Inferior parietal cortex (tissue), 1 donor: ENCODE data around the gene VWA5B1.
"Not testable (repeated sequence)": the region's sequence is repeated elsewhere in the genome, so short reads cannot be mapped to it uniquely, and the experiment has no call there.

ENCODE experiments used
- DNase-seq: peaks from one replicate; pipeline ENCODE4 v3.0.0-alpha.2; 2016; ENCODE audit errors: extremely low spot score

Gene VWA5B1, protein sequence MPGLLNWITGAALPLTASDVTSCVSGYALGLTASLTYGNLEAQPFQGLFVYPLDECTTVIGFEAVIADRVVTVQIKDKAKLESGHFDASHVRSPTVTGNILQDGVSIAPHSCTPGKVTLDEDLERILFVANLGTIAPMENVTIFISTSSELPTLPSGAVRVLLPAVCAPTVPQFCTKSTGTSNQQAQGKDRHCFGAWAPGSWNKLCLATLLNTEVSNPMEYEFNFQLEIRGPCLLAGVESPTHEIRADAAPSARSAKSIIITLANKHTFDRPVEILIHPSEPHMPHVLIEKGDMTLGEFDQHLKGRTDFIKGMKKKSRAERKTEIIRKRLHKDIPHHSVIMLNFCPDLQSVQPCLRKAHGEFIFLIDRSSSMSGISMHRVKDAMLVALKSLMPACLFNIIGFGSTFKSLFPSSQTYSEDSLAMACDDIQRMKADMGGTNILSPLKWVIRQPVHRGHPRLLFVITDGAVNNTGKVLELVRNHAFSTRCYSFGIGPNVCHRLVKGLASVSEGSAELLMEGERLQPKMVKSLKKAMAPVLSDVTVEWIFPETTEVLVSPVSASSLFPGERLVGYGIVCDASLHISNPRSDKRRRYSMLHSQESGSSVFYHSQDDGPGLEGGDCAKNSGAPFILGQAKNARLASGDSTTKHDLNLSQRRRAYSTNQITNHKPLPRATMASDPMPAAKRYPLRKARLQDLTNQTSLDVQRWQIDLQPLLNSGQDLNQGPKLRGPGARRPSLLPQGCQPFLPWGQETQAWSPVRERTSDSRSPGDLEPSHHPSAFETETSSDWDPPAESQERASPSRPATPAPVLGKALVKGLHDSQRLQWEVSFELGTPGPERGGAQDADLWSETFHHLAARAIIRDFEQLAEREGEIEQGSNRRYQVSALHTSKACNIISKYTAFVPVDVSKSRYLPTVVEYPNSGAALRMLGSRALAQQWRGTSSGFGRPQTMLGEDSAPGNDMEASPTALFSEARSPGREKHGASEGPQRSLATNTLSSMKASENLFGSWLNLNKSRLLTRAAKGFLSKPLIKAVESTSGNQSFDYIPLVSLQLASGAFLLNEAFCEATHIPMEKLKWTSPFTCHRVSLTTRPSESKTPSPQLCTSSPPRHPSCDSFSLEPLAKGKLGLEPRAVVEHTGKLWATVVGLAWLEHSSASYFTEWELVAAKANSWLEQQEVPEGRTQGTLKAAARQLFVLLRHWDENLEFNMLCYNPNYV

DNA sequence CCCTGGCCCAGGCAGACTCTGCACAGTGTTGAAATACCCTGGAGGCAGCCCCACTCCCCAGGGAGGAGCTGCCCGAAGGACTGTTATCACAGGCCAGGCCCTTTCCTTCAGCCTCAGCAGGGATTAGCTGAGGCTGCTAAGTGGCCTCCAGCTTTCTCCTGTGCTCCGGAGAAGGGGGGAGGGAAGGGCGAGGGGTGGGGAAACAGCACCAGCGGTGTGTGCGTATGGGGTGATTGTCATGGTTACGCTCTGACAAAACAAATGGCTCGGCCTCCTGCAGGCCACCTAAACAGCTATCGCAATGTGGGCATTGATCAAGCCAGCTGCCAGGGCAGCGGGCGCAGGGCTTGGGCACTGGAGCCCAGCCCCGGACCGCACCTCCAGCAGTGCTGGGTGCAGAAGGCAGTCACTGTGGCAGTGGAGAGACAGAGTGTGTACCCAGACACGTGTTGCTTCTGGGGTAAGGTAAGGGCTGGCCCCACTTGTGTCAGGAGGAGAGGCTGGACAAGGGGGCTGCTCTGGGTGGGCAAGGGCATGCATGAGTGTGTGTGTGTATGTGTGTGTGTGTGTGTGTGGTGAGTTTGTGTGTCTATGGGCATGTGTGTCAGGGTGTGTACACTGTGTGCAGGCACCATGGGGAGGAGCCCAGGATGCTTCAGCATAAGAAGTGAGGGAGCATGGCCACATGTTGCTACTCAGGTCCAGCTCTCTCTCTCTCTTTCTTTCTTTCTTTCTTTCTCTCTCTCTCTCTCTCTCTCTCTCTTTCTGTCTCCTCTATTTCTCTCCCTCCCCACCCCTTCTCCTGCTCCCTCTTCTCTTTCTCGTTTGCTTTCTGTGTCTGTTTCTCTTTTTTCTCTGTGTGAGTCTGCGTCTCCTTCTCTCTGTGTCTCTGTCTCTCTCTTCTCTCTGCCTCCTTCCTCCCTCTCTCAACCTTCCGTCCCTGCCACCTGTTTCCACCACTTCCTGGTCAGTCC lies at the start of gene VWA5B1:
VWA5B1 (plus strand) TSS at position 252 of the 974 bp plus-strand sequence. CDS start 19,727 bp downstream, outside the sequence.
- DNase-seq, result no peak

DNA sequence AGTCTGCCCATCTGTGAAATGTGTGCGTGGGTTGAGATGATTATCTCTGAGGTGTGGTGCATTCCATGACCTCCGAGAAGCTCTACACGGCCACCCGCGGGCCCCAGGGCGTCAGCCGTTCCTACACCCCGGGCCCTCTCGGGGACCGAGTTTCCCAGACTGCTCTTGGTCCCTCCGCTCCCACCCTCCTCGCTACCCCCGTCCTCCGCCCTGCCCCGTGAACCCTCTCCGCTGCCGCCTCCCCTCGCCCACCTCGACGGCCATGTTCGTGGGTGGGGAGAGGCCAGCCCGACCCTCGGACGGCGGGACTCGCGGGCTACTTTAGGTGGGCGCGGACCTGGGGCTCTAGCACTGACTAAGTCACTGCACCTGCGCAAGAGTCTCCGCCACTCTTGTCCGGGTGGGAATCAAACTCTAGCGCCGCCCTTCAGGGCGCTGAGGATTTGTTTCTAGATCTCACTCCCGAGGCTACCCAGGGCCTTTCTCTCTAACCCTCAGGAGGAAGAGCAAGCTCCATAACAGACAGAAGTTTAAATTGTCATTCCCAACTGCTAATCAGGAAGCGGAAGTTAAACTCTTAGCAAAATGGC lies 47.7 kb upstream of the VWA5B1 start:
- no peak for DNase-seq

DNA sequence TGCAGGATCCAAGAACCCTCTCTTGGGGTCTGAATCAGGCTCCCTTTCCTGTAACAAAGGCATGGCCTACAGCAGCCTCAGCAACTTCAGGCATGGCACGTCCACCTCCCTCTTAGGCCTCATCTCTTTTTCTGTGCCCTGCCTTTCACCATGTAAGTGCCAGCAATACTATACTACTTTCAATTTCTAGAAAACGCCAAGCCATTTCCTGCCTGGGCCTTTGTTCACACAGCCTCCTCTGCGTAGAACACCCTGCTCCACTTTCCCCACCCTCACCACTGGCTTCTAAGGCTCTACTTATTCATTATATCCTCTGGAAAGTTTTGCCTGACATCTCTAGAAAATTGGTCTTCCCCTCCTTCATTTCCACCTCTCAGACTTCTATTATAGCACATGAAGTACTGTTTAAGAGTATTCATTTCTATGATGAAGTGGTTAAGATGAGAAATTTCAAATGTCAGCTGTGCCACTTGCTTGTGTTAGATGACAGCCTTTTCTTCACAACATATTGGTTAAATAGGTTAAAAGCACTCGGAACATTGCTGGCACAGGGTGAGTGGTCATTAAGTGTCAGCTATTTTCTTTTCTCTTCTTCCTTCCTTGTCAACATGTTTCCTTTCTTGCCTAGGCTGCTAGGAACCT lies 41.6 kb upstream of the VWA5B1 start:
- no peak for DNase-seq

DNA sequence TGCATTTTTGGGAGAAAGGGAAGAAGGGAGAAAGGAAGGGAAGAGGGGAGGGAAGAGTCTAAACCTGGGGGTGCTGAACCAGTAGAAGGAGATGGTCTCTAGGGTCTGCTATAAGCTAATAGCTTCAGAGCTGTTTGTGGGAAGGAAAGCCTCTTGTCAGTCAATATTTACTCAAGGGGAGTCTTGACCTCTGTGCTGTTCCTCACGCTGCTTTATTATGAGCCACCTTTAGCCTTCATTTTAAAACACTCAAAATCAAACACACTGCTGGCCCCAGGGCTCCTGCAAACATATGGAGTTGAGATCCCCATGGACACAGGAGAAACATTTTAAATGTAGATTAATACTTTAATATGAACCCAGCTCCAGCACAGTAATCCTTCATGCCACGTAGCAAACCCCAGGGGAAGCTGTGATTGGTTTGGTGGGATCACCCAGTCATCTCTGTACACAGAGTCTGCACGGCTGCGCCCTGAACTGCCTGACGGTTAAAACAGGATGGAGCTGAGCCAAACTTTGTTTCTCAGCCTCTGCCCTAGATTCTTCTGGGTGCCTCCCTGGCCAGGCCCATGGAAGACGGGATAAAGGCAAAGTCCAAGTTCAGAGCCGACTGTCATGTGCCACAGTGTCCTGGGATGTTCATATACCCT lies 40.2 kb upstream of the VWA5B1 start:
- no peak for DNase-seq

DNA sequence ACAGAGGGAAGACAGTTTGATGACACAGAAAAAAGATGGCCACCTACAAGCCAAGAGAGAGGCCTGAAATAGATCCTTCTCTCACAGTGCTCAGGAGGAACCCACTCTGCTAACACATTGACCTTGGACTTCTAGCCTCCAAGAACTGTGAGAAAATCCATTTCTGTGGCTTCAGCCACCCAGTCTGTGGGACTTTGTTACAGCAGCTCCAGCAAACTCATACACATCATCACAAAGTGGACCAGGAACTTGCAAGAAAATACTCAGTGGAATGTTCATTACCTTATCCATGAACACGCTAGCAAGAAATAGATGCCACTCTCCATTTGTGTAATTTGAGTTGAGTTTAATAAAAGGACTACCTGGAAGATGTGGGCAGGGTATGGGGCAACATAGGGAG lies 38.1 kb upstream of the VWA5B1 start:
- DNase-seq, result no peak

DNA sequence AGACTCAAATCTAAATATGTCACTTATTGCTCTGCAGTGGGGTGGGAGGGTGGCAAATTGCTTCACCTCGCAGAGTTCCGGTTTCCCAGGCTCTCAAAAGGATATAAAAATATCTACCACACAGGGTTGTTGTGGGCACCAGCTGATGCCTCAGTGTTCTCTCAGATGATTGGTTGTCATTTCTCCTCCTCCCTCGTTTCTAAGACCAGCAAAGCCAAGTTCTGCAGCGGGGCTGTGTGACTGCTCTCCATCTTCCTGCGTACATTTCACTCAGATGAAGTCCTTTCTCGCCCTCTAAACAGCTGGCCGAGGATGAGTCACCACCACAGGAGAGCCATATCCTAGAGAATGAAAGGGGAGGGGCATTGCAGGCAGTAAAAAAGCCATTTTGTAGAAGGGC lies 35.0 kb upstream of the VWA5B1 start:
- DNase-seq, result peak; percentile 40

DNA sequence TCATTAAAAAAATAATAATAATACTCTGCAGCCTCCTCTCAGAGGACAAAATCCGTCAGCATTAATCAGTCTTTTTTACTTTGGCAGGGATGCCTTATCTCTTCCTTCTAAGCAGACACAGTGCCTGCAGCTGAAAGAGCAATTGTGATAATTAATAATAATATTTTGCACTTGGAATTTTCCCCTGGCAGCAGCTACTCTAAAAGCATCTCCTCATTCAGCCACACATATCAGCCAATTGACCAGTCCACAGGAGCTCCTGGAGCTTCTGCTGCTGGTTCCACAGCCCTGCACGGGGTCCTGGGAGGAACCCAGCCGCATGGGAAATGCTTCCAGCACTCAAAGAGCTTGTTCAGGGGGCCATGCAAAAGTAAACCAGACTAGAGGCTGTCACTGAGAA lies 31.0 kb upstream of the VWA5B1 start:
- no peak for DNase-seq

DNA sequence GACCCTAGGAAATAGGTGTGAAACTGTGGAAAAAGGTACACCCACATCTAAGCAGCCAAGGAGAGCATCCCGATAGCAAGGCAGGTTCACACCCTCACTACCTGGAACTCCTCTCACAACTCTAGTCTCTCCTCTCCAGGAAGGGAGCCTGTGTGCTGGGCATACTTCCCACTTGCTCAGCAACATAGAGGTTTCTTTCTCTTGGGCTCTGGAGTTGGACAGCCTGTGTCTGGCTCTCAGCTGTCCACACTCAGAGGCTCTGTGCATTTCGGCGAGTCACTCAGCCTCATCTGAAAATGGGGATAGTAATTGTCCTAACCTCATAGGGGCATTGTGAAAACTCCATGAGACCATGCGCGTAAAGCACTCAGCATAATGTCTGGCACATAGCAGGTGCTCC lies 29.6 kb upstream of the VWA5B1 start:
- DNase-seq, result no peak

DNA sequence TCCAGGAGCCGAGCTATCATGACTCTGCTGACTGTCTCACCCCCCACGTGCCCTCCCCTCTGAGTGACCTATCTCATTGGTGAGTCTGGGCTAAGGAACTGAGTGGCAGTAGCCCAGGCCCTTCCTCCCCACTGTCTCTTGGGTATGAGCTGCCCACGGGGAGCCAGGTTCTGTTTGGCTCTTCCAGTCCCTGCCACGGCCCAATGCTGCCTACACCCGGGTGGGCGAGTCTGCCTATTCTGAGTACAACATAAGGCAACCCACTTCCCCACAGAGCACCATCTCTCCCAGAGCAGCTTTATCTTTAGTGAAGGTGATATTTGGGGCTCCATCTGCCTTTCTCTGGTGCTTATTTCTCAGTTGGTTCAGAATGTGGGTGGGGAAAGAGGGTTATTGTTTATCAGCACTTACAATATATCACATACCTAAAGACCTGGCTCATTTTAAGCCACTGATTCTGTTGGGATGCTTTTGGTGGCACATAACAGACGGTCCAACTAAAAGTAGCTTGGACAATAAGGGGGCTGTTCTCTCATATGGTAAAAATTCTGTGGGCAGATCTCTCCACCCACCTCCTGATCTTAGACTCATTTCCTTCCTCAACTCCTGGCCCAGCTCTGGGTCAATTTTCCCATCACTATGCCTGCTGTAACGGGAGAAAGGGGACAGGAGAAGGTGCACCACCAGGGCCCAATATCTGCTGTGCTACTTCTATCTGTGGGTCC lies 27.7 kb upstream of the VWA5B1 start:
- no peak for DNase-seq

DNA sequence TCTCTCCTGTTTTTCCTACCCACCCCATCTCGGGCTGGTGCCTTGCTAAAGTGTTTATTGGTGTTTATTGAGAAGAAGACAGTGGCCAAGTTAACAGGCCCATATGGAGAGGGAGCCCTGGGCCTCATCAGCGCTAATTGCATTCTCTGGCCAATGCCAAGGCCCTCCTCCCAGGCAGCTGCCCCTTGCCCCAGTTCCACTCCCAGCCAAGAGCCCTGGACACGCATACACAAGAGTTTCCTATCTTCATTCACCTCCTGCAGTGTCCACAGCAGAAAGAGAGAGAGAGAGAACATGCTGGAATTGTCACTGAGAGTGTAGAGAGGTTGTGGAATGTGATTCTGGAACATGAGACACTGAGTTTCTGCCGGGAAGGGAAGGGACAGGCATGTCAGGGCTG lies 25.4 kb upstream of the VWA5B1 start:
- DNase-seq, result no peak

DNA sequence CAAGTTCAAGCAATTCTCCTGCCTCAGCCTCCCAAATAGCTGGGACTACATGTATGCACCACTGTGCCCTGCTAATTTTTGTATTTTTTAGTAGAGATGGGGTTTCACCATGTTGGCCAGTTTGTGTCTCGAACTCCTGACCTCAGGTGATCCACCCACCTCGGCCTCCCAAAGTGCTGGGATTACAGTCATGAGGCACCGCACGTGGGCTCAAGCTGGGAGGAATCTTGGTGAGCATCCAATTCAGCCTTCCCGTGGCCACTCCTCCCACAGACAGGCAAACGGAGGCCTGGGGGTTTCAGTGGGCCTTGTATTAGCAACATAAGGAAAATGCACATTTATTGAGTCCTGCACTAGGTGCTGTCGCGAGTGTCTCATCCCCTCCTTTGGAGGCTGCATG lies 24.5 kb upstream of the VWA5B1 start:
- no peak for DNase-seq

DNA sequence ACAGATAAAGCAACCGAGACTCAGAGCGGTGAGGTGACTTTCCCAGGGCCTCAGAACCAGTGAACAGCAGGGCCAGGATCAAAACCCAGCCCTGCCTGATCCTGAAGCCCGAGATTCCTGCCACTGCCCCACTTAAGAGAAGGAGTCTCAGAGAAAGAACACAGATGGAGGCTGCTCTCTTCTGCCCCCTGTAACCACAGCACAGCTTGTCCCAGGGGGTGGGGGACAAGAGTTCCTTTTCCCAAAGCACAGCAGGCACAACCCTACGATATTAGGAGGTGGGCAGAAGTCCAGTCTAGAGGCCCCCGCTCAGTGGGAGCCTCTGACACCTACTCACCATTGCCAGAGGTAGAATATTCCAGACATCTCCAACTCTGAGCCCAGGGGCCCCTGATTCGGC lies 24.0 kb upstream of the VWA5B1 start:
- DNase-seq, result no peak

DNA sequence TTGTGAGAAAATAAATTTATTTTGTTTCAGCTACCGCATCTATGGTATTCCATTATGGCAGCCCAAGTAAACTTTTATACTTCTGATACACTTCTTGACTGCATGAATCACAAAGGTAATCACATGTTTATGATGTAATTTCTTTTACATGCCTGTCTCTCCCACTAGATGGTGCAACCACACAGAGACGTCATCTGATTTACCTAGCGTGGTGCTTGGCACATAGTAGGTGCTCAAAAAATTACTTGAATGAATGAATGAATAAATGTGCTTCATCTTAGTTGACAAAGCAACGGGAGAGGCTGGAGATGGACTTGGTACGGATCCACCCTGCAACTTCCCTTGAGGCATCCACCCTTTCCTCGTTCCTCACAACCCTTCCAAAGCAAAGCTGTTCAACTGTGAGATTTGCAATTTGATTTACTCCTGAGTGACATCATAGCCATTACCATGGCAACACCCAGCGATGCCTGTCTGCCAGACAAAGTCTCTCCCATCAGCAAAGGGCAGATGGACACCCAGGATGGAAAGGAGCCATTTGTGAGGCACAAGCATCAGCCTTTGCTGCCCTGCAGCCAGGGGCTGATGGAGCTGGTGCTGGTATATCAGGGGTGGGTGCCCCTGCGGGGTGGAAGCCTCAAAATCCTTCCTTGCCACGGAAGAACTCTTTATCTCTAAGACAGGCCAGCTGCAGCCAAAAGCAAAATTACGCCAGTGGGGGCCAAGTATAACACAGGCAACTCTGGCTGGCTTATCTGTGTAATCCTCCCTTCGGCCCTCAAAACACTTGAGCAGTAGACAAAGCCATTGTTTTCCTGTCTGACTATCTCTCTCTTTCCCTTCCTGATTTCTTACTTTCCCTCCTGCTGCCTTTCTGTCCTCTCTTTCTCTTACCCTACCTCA lies 18.9 kb upstream of the VWA5B1 start:
- DNase-seq, result no peak

DNA sequence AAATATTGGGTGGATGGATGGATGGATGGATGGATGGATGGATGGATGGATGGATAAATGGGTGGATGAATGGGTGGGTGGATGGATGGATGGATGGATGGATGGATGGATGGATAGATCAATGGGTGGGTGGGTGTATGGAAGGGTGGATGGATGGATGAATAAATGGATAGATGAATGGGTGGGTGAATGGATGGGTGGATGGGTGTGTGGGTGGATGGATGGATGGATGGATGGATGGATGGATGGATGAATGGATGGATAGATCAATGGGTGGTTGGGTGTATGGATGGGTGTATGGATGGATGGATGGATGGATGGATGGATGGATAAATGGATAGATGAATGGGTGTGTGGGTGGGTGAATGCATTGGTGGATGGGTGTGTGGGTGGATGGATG lies 17.0 kb upstream of the VWA5B1 start:
- DNase-seq, result not testable (repeated sequence)

DNA sequence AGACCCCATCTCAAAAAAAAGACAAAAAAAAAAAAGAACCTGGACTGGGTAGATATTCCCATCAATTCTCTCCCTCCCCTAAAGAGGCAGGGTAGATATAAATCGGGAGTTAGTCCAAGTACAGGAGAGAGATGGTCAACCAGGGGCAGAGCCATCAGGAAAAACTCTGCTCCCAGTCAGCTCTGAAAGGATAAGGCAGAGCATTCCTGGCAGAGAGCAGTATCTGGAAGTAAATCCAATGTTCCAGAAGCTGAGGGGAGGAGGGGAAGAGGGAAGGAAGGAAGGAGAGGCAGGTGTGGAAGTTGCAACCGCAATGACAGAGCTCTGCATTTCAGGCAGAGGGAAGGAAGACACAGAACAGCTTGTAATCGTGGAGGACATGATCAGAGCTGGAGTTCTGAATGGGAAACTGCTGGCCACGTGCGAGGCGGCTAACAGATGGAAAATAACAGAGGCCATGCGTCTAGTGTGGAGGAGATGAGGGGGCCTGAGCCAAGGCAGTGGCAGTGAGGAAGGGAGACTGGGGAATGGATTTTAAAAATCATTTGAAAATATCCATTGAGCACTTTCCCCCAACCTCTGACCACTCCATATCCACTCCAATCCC lies 15.3 kb upstream of the VWA5B1 start:
- DNase-seq, result no peak

DNA sequence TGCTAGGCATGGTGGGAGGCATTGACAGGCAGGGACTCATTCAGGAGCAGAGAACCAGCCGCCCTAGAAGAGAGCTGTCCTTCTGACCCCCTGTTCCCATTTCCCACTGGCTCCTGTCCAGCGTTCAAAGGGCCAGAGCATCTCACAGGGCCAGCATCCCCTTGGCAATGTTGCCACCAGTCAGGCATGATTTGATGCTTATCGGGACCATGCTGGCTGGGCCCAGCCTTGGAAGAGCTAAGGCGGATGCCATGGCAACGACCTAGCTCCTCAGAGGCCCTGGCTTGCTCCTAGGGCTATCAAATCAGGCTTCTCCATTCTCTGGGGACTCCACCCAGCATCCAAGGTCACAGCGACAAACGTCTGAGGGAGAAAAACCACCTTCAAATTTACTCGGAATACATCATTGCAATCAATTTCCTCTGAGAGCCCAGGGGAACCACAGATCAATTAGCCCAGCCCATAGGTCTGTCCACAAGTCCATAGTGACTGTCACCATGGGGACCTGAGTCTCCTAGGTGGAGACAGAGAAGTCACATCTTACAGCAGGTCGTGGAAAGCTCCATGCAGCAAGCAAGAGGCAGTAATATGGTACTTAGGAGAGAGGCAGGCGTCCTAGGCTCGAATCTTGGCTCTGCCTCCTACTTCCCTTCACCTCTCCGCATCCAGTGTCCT lies 14.1 kb upstream of the VWA5B1 start:
- no peak for DNase-seq

DNA sequence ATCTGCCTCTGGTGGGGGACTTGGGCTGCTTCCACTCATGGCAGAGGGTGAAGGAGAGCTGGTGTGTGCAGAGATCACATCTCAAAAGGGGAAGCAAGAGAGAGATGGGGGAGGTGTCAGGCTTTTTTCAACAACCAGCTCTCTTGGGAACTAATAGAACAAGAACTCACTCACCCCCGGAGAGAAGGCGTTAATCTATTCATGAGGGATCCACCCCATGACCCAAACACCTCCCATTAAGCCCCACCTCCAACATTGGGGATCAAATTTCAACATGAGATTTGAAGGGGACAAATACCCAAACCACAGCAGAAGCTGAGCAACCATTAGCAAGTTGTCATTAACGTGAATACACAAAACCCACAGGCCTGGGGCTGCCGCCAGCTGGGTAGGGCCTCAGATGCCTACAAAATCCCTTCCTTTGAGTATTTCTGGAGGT lies 12.0 kb upstream of the VWA5B1 start:
- no peak for DNase-seq
